PC-9 (cell line): Measurements from ENCODE around the gene MANEAL.

Experiments
- EZH2 ChIP-seq: fragments of 200-600 bp; sonication (generic); IDR thresholded peaks from 2 replicates; pipeline ENCODE4 v1.8.0; 2017; ENCODE audit warnings: antibody characterized with exemption, low read depth
- TF ChIP-seq, protein P1 (sequence below): fragments of 200-600 bp; sonication (generic); conservative IDR thresholded peaks from 2 replicates; pipeline ENCODE4 v1.6.1; 2017; ENCODE audit warnings: mixed run types, antibody characterized with exemption, mild to moderate bottlenecking, moderate library complexity

- TF ChIP-seq, protein P1, sequence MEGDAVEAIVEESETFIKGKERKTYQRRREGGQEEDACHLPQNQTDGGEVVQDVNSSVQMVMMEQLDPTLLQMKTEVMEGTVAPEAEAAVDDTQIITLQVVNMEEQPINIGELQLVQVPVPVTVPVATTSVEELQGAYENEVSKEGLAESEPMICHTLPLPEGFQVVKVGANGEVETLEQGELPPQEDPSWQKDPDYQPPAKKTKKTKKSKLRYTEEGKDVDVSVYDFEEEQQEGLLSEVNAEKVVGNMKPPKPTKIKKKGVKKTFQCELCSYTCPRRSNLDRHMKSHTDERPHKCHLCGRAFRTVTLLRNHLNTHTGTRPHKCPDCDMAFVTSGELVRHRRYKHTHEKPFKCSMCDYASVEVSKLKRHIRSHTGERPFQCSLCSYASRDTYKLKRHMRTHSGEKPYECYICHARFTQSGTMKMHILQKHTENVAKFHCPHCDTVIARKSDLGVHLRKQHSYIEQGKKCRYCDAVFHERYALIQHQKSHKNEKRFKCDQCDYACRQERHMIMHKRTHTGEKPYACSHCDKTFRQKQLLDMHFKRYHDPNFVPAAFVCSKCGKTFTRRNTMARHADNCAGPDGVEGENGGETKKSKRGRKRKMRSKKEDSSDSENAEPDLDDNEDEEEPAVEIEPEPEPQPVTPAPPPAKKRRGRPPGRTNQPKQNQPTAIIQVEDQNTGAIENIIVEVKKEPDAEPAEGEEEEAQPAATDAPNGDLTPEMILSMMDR, result no peak
- no peak for TF ChIP-seq EZH2
These were observed 34.9 kb downstream of the MANEAL start for GRCh38 chr1:37828410-37829074.
